Neural cell (in vitro differentiated cells): ENCODE results near the gene ACTL10.

Experiments used
- CTCF ChIP-seq: fragments of 450-650 bp; IDR thresholded peaks from 2 replicates; pipeline ENCODE4 v1.5.1; 2014; ENCODE audit warnings: antibody characterized with exemption, mild to moderate bottlenecking, moderate library complexity; ENCODE audit not compliant: poor library complexity, severe bottlenecking
- MXI1 ChIP-seq: fragments of 450-650 bp; conservative IDR thresholded peaks from 2 replicates; pipeline ENCODE4 v1.6.1; 2014; ENCODE audit warnings: antibody characterized with exemption, mild to moderate bottlenecking; ENCODE audit not compliant: poor library complexity, severe bottlenecking

GRCh38 chr20:33675136-33675959 is 8.6 kb downstream of the ACTL10 start:
- no peak for TF ChIP-seq CTCF
- TF ChIP-seq MXI1 = no peak
